NCI-H1105 (cell line): ENCODE results near the gene THSD4.

ENCODE experiments used
- DNase-seq: peaks from one replicate; lab custom pipeline; 2025; lab: John Stamatoyannopoulos, UW

The THSD4 gene

GRCh38 chr15:71225851-71226250 lies 110.6 kb downstream of the THSD4 start:
- DNase-seq, result no peak

- no peak for DNase-seq
These were observed 111.5 kb downstream of the THSD4 start for GRCh38 chr15:71226536-71227455.

GRCh38 chr15:71228403-71228802 lies 113.1 kb downstream of the THSD4 start:
- no peak for DNase-seq

- DNase-seq, result no peak
These were observed 115.0 kb downstream of the THSD4 start for GRCh38 chr15:71230303-71230702.

- DNase-seq, result no peak
These were observed 116.5 kb downstream of the THSD4 start for GRCh38 chr15:71231758-71232157.

GRCh38 chr15:71232411-71232810 lies 117.1 kb downstream of the THSD4 start:
- no peak for DNase-seq

- DNase-seq, result peak; percentile 79
These were observed 122.4 kb downstream of the THSD4 start for GRCh38 chr15:71237456-71238188.

- DNase-seq, result no peak
These were observed 123.7 kb downstream of the THSD4 start for GRCh38 chr15:71238926-71239325.

- no peak for DNase-seq
These were observed 124.5 kb downstream of the THSD4 start for GRCh38 chr15:71239592-71240364.

- DNase-seq, result no peak
These were observed 127.0 kb downstream of the THSD4 start for GRCh38 chr15:71242292-71242691.

- DNase-seq, result no peak
These were observed 129.0 kb downstream of the THSD4 start for GRCh38 chr15:71244250-71244649.

- DNase-seq, result no peak
These were observed 130.3 kb downstream of the THSD4 start for GRCh38 chr15:71245588-71245987.

GRCh38 chr15:71248386-71248785 lies 133.1 kb downstream of the THSD4 start:
- DNase-seq, result no peak

GRCh38 chr15:71249986-71250385 lies 134.7 kb downstream of the THSD4 start:
- DNase-seq, result no peak

- DNase-seq, result no peak
These were observed 135.8 kb downstream of the THSD4 start for GRCh38 chr15:71250936-71251583.

- no peak for DNase-seq
These were observed 136.3 kb downstream of the THSD4 start for GRCh38 chr15:71251584-71252043.

- no peak for DNase-seq
These were observed 136.9 kb downstream of the THSD4 start for GRCh38 chr15:71252044-71252739.

- no peak for DNase-seq
These were observed 137.4 kb downstream of the THSD4 start for GRCh38 chr15:71252740-71253047.

- no peak for DNase-seq
These were observed 139.2 kb downstream of the THSD4 start for GRCh38 chr15:71254491-71254890.

- DNase-seq, result no peak
These were observed 141.8 kb downstream of the THSD4 start for GRCh38 chr15:71256934-71257664.

- DNase-seq, result no peak
These were observed 144.6 kb downstream of the THSD4 start for GRCh38 chr15:71259866-71260265.
